ENCODE measurements around the gene CREB5. TPM values are rescaled to one million over a fixed set of nuclear protein-coding genes. Genes with fewer than 3 reads are reported as not detected.

The CREB5 gene
- total and polyA plus RNA-seq, 2 of the 13 experiments (the other 11 are each of a cell fraction or from before 2014, with no cell fraction given), result 0.38 to 0.71 TPM

GRCh38 chr7:28643584-28644340 lies 231.4 kb downstream of the CREB5 start:
- Histone ChIP-seq H3K79me2 (ENCODE audit: insufficient read depth, low read length) (no peaks in the 10 kb centered on the region), H3K4me3 (replicated peaks in 1 of 3; ENCODE audit: insufficient read depth in 1 of 3, low read depth in 2 of 3, low read length in 3 of 3) (no peak overlapping the region), H3K9me3 (ENCODE audit: low read length) (no peaks in the 10 kb centered on the region), H3K9ac (ENCODE audit: insufficient read depth, low read depth, low read length) (no peak overlapping the region), H3K27me3 (ENCODE audit: control insufficient read depth in 1 of 2, insufficient read depth in 2 of 2, low read length in 2 of 2) (peaks cover 0 to 16% of the 10 kb centered on the region in 2 experiments; a peak in 1 of 5 replicates), H3K4me1 (ENCODE audit: insufficient read depth, low read length) (no peaks in the 10 kb centered on the region), H3K27ac (ENCODE audit: extremely low read length, insufficient read depth, low read length) (no peak overlapping the region), H2AFZ (ENCODE audit: low read length) (no peak overlapping the region), H3K36me3 (replicated peaks in 1 of 2; ENCODE audit: control insufficient read depth in 1 of 2, insufficient read depth in 2 of 2, low read length in 2 of 2) (no peaks in the 10 kb centered on the region), H4K20me1 (ENCODE audit: insufficient read depth, low read length) (no peaks in the 10 kb centered on the region), H3K4me2 (ENCODE audit: low read depth, low read length) (no peak overlapping the region)
- in situ Hi-C loops (cut with HindIII; ENCODE audit: extremely low pct_ligation_motif_present, low pct_unique_long_range_greater_than_20kb), result no loop called here
- intact Hi-C loops (cut with micrococcal nuclease; ENCODE audit: unreplicated experiment), result no loop called here
- CTCF ChIA-PET (ENCODE audit: low intra/inter-chr PET ratio, low total read pairs), result no interaction called here
- no peak for DNase-seq (ENCODE audit: low spot score)
- TF ChIP-seq NCOA5 (CRISPR knock-in tag; IDR thresholded peaks at IDR 0.05) (no peak), EZH2 (conservative IDR thresholded peaks at IDR 0.05; ENCODE audit: low read depth, low read length) (no peak), RBAK (CRISPR knock-in tag; IDR thresholded peaks at IDR 0.05) (no peak), ISL2 (CRISPR knock-in tag; IDR thresholded peaks at IDR 0.05) (no peak), KDM6A (CRISPR knock-in tag; IDR thresholded peaks at IDR 0.05; ENCODE audit: low read depth) (no peak), YY1 (IDR thresholded peaks at IDR 0.05; ENCODE audit: insufficient read depth, insufficient replicate concordance, low read depth, low read length) (no peak), HOXA7 (CRISPR knock-in tag; IDR thresholded peaks at IDR 0.05) (no peak), ZNF772 (CRISPR knock-in tag; IDR thresholded peaks at IDR 0.05) (no peak), KLF16 (CRISPR knock-in tag; IDR thresholded peaks at IDR 0.05) (no peak), ZNF709 (CRISPR knock-in tag; IDR thresholded peaks at IDR 0.05) (no peak), KLF13 (CRISPR knock-in tag; IDR thresholded peaks at IDR 0.05) (no peak), SMAD9 (CRISPR knock-in tag; IDR thresholded peaks at IDR 0.05) (no peak), TRIM24 (CRISPR knock-in tag; IDR thresholded peaks at IDR 0.05) (no peak), KDM1A (CRISPR knock-in tag; IDR thresholded peaks at IDR 0.05) (no peak), ARNTL (CRISPR knock-in tag; IDR thresholded peaks at IDR 0.05) (no peak)
- TF ChIP-seq, protein P1, sequence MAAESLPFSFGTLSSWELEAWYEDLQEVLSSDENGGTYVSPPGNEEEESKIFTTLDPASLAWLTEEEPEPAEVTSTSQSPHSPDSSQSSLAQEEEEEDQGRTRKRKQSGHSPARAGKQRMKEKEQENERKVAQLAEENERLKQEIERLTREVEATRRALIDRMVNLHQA (CRISPR knock-in tag; IDR thresholded peaks at IDR 0.05), result no peak
- TF ChIP-seq, protein P2, sequence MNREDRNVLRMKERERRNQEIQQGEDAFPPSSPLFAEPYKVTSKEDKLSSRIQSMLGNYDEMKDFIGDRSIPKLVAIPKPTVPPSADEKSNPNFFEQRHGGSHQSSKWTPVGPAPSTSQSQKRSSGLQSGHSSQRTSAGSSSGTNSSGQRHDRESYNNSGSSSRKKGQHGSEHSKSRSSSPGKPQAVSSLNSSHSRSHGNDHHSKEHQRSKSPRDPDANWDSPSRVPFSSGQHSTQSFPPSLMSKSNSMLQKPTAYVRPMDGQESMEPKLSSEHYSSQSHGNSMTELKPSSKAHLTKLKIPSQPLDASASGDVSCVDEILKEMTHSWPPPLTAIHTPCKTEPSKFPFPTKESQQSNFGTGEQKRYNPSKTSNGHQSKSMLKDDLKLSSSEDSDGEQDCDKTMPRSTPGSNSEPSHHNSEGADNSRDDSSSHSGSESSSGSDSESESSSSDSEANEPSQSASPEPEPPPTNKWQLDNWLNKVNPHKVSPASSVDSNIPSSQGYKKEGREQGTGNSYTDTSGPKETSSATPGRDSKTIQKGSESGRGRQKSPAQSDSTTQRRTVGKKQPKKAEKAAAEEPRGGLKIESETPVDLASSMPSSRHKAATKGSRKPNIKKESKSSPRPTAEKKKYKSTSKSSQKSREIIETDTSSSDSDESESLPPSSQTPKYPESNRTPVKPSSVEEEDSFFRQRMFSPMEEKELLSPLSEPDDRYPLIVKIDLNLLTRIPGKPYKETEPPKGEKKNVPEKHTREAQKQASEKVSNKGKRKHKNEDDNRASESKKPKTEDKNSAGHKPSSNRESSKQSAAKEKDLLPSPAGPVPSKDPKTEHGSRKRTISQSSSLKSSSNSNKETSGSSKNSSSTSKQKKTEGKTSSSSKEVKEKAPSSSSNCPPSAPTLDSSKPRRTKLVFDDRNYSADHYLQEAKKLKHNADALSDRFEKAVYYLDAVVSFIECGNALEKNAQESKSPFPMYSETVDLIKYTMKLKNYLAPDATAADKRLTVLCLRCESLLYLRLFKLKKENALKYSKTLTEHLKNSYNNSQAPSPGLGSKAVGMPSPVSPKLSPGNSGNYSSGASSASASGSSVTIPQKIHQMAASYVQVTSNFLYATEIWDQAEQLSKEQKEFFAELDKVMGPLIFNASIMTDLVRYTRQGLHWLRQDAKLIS (CRISPR knock-in tag; IDR thresholded peaks at IDR 0.05), result no peak
- BruUV-seq (replicated peaks), result no TSS peak
- POLR2A ChIA-PET, result no interaction called here
- WGBS (ENCODE audit: low lambda C conversion rate), result 0% methylated on average over 3 of the region's 3 CpGs
- ATAC-seq, result no peak
- no peak for FAIRE-seq
